T-cell (primary cell): ENCODE results near the gene MED26. TPM values are rescaled to one million over a fixed set of nuclear protein-coding genes. Genes with fewer than 3 reads are reported as not detected.

Experiments used
- ATAC-seq, 4 experiments: fragments of 200-7000 bp in 3 of 4; fragments of 150-1000 bp in 1 of 4; cut with Tn5 transposase; replicated peaks in 1 of 4; 1 replicate in 3 of 4; 2 replicates in 1 of 4; pipeline ENCODE4 v1.10.0; 2021; ENCODE audit warnings: moderate library complexity in 3 of 4, mild to moderate bottlenecking in 2 of 4, moderate number of reproducible peaks in 1 of 4
- CTCF ChIA-PET, 2 donors: fragments of 300-600 bp; sonication (Branson Sonifier 250); formaldehyde crosslinking; loops; one replicate each; lab custom pipeline; 2022; ENCODE audit warnings: antibody characterized with exemption in 2 of 2; lab: Charles Lee
- POLR2A ChIA-PET, 2 donors: fragments of 300-600 bp; sonication (Branson Sonifier 250); formaldehyde crosslinking; loops; one replicate each; lab custom pipeline; 2022; ENCODE audit warnings: antibody characterized with exemption in 2 of 2; lab: Charles Lee
- DNase-seq, 35 experiments: peaks; one replicate each; pipeline versions ENCODE4 v3.0.0 to v3.0.0-alpha.2; 2013 to 2023
- H3K27ac ChIP-seq: one replicate; pipeline ENCODE4 v1.5.1; 2013; ENCODE audit warnings: low read length
- H3K27me3 ChIP-seq, 2 experiments: replicated peaks in 1 of 2; 1 replicate in 1 of 2; 2 replicates in 1 of 2; pipeline versions ENCODE4 v1.6.1 to v1.7.0; 2013; ENCODE audit warnings: low read length in 1 of 2, mixed read lengths in 1 of 2; ENCODE audit not compliant: control insufficient read depth in 2 of 2, insufficient read depth in 2 of 2; ENCODE audit errors: extremely low read depth in 1 of 2
- H3K36me3 ChIP-seq, 2 donors: 1 replicate in 1 of 2; 2 replicates in 1 of 2; pipeline versions ENCODE4 v1.6.1 to v1.7.0; 2013; ENCODE audit warnings: low read length in 1 of 2; ENCODE audit not compliant: control insufficient read depth in 2 of 2, insufficient read depth in 1 of 2; ENCODE audit errors: extremely low read depth in 1 of 2
- H3K4me1 ChIP-seq, 2 experiments: 1 replicate in 1 of 2; 2 replicates in 1 of 2; pipeline versions ENCODE4 v1.6.1 to v1.7.0; 2013; ENCODE audit warnings: low read length in 2 of 2, mixed read lengths in 1 of 2; ENCODE audit not compliant: insufficient read depth in 2 of 2, control insufficient read depth in 1 of 2; ENCODE audit errors: extremely low read depth in 1 of 2
- H3K4me3 ChIP-seq, 2 donors: 1 replicate in 1 of 2; 2 replicates in 1 of 2; pipeline versions ENCODE4 v1.5.1 to v1.7.0; 2013; ENCODE audit warnings: mild to moderate bottlenecking in 2 of 2, low read length in 1 of 2, moderate library complexity in 1 of 2; ENCODE audit not compliant: control insufficient read depth in 1 of 2; ENCODE audit errors: extremely low read depth in 1 of 2
- H3K9me3 ChIP-seq: 2 replicates; pipeline ENCODE4 v1.7.0; 2013
- H3K27ac Mint-ChIP-seq, 2 donors: one replicate each; pipeline ENCODE4 v1.8.0; 2020 to 2021; ENCODE audit warnings: mild to moderate bottlenecking in 2 of 2, mixed read lengths in 2 of 2
- H3K27me3 Mint-ChIP-seq, 2 donors: one replicate each; pipeline ENCODE4 v1.8.0; 2021 to 2022; ENCODE audit warnings: mixed read lengths in 2 of 2
- H3K36me3 Mint-ChIP-seq: one replicate; pipeline ENCODE4 v1.8.0; 2021; ENCODE audit warnings: mixed read lengths
- H3K4me1 Mint-ChIP-seq, 3 donors: one replicate each; pipeline ENCODE4 v1.8.0; 2020 to 2022; ENCODE audit warnings: mixed read lengths in 3 of 3, mild to moderate bottlenecking in 1 of 3
- H3K4me3 Mint-ChIP-seq, 3 donors: one replicate each; pipeline ENCODE4 v1.8.0; 2020 to 2022; ENCODE audit warnings: mild to moderate bottlenecking in 3 of 3, mixed read lengths in 3 of 3, moderate library complexity in 3 of 3
- H3K9me3 Mint-ChIP-seq, 3 donors: one replicate each; pipeline ENCODE4 v1.8.0; 2020 to 2022; ENCODE audit warnings: mixed read lengths in 3 of 3
- WGBS: methylation state at CpG from one replicate; pipeline ENCODE4 v1.1.5; 2013; ENCODE audit warnings: missing lambda C conversion rate; ENCODE audit not compliant: insufficient coverage; 5-methylcytosine and 5-hydroxymethylcytosine counted together
- total RNA-seq, 35 experiments: library from RNA in 6 of 35; stranded (reverse) in 6 of 35; fragments of 120-200 nt in 1 of 35; gene quantifications; one replicate each; pipeline versions ENCODE4 v1.2.1 to v1.2.4 and lab custom pipeline; 2013 to 2026

MED26 gene
- total RNA-seq, 5 donors from 2014 or later (not counting 1 experiment from before 2014, with no cell fraction given) = 14.7 to 42.0 (median 21.1) TPM

DNA sequence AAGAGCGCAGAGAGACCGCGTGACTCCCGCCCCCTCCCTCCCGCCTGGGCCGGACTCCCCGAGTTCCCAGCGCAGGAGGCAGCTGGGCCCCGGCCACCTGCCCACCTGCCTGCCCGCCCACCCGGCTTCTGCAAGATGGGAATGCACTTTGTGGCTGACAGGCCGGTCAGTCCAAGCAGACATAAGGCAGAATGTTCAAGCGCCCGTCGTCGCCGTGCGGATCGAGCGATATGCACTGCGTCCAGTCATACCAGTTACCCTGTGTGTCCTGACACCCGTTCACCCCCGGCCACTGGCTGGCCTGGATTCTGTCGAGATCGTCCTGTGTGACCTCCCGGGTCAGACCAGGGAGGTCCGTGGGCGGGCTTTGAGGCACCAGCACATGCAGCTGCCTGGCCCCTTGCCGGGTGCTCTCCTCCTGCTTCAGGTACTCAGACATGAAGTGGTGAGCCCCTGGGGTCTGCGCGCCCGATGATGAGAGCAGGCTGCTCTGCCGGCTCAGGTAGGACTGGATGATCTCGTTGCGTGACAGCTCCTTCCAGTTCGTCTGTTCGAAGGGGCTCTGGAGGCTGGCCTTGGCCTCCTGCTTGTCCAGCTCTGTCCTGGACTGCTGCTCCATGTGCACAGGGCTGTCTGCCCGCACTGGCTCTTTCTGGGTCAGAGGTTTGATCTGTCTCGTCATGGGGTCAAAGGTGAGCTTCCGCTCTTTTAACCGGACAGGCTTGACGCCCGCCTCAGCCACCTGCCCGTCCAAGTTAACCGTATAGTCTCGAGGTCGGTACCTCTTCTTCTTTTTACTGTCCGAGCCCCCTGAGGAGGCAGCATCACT lies 51.9 kb downstream of the MED26 start:
- Histone ChIP-seq H3K4me1 (peaks cover 19 to 52% of the 10 kb centered on the region in 2 experiments), H3K36me3 (peaks cover 8 to 46% of the 10 kb centered on the region in 2 donors), H3K27me3 (no peaks in the 10 kb centered on the region), H3K4me3 (no peak overlapping the region), H3K9me3 (no peaks in the 10 kb centered on the region), H3K27ac (no peak overlapping the region)
- POLR2A ChIA-PET = no interaction called here
- WGBS = 94% methylated on average over 48 of the region's 48 CpGs
- H3K36me3 Mint-ChIP-seq = peaks cover 19% of the 10 kb centered on the region
- H3K27me3 Mint-ChIP-seq = no peaks in the 10 kb centered on the region
- DNase-seq (no peak), ATAC-seq (no peak)
- peaks cover 57 to 65% (median 63%) of the 10 kb centered on the region in 3 donors for H3K4me1 Mint-ChIP-seq
- H3K27ac Mint-ChIP-seq = no peak overlapping the region
- no peak overlapping the region for H3K4me3 Mint-ChIP-seq
- no peaks in the 10 kb centered on the region for H3K9me3 Mint-ChIP-seq
- CTCF ChIA-PET = no interaction called here

DNA sequence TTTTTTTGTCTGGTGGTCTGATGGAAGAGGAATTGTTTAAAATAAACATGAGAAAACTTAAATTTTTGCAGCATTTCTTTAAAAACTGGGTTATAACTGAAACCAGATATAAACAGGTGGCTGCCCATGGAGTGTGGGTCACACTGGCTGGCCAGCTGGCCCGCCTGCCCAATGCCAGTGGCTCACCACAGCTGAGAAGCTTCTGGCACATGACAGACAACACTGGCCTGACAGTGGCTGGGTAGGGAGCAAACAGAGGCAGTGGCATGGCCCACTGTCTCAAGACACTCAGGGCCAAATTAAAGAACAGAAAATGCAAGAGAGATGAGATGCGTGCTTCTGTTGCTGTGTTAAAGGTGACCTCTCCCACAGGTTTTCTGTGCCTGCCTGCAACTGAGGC lies 52.7 kb downstream of the MED26 start:
- WGBS = 84% methylated on average over 2 of the region's 2 CpGs
- Histone ChIP-seq H3K9me3 (no peaks in the 10 kb centered on the region), H3K4me3 (no peak overlapping the region), H3K36me3 (peaks cover 8 to 48% of the 10 kb centered on the region in 2 donors), H3K27ac (no peak overlapping the region), H3K27me3 (no peaks in the 10 kb centered on the region), H3K4me1 (peaks cover 19 to 53% of the 10 kb centered on the region in 2 experiments)
- Mint-ChIP-seq H3K4me3 (peak overlapping the region in 1 of 3 donors; percentile 90), H3K27me3 (no peaks in the 10 kb centered on the region), H3K4me1 (peaks cover 57 to 70% (median 67%) of the 10 kb centered on the region in 3 donors), H3K36me3 (peaks cover 19% of the 10 kb centered on the region), H3K27ac (peak overlapping the region in 1 of 2 donors; percentile 53), H3K9me3 (no peaks in the 10 kb centered on the region)
- DNase-seq = no peak
- CTCF ChIA-PET = no interaction called here
- POLR2A ChIA-PET = no interaction called here
- no peak for ATAC-seq

DNA sequence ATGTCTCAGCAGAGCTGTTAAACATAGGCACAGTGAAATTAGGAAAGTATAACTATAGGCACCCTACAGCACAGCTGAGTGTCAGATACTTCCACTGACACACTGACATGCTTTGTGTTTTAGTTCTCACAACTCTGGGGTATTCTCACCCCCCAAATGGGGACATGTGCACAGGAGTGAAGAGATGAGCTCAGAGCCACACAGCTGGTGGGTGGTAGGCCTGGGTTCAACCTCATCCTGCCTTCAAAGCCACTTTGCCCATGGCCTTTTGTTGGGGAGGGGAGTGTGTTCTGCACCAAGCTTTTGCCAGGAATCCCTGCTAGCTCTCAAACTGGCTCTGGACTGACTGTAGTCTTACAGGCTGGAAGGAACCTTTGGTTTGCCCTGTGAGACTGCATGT lies 54.1 kb downstream of the MED26 start:
- Histone ChIP-seq H3K4me3 (peak overlapping the region in 1 of 2 donors; percentile 93), H3K9me3 (no peaks in the 10 kb centered on the region), H3K27ac (peak overlapping the region; percentile 95), H3K4me1 (peaks cover 19 to 62% of the 10 kb centered on the region in 2 experiments), H3K36me3 (peaks cover 8 to 52% of the 10 kb centered on the region in 2 donors), H3K27me3 (no peaks in the 10 kb centered on the region)
- no peaks in the 10 kb centered on the region for H3K27me3 Mint-ChIP-seq
- ChIA-PET POLR2A (interaction anchor here (0.6 to 0.9 kb wide), 3 partner anchors 8 to 15 kb away, joined by 3 read pairs; no protein-coding TSS in a partner anchor), CTCF (interaction anchor here in 1 of 2 donors (1.4 kb wide), 1 partner anchor 10 kb away, joined by 11 read pairs; no protein-coding TSS in a partner anchor)
- no peak for ATAC-seq
- peaks cover 20% of the 10 kb centered on the region for H3K36me3 Mint-ChIP-seq
- H3K4me1 Mint-ChIP-seq = peaks cover 55 to 68% (median 66%) of the 10 kb centered on the region in 3 donors
- no peaks in the 10 kb centered on the region for H3K9me3 Mint-ChIP-seq
- no peak for DNase-seq
- peak overlapping the region; percentile 76 to 94 for H3K27ac Mint-ChIP-seq
- peak overlapping the region; percentile 90 to 98 (median 92) for H3K4me3 Mint-ChIP-seq

DNA sequence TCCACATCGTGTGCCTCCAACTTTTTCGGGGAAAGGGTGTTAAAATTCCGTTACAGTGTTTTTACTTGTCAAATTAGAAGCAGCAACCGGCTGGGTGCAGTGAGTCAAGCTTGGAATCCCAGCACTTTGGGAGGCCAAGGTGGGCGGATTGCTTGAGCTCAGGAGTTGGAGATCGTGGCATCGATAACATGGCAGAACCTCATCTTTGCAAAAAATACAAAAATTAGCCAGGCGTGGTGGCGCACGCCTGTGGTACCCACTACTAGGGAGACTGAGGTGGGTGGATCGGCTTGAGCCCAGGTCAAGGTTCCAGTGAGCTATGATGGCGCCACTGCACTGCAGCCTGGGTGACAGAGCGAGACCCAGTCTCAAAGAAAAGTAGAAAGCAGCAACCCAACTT lies 54.7 kb downstream of the MED26 start:
- peaks cover 16% of the 10 kb centered on the region for H3K36me3 Mint-ChIP-seq
- Histone ChIP-seq H3K4me1 (peaks cover 19 to 62% of the 10 kb centered on the region in 2 experiments), H3K27me3 (no peaks in the 10 kb centered on the region), H3K36me3 (peaks cover 8 to 48% of the 10 kb centered on the region in 2 donors), H3K9me3 (no peaks in the 10 kb centered on the region), H3K27ac (peak overlapping the region; percentile 95), H3K4me3 (peak overlapping the region; percentile 93 to 99)
- CTCF ChIA-PET = interaction anchor here in 1 of 2 donors (1.4 kb wide), 1 partner anchor 11 kb away, joined by 11 read pairs; no protein-coding TSS in a partner anchor
- H3K27me3 Mint-ChIP-seq = no peaks in the 10 kb centered on the region
- 57% methylated on average over 7 of the region's 13 CpGs for WGBS
- no peaks in the 10 kb centered on the region for H3K9me3 Mint-ChIP-seq
- H3K4me1 Mint-ChIP-seq = peaks cover 56 to 66% (median 62%) of the 10 kb centered on the region in 3 donors
- peak overlapping the region; percentile 94 to 99 for H3K27ac Mint-ChIP-seq
- POLR2A ChIA-PET = interaction anchor here in 1 of 2 donors (0.9 kb wide), 1 partner anchor 11 kb away, joined by 3 read pairs; no protein-coding TSS in a partner anchor
- peak overlapping the region; percentile 90 to 98 (median 92) for H3K4me3 Mint-ChIP-seq
- no peak for ATAC-seq
- no peak for DNase-seq

DNA sequence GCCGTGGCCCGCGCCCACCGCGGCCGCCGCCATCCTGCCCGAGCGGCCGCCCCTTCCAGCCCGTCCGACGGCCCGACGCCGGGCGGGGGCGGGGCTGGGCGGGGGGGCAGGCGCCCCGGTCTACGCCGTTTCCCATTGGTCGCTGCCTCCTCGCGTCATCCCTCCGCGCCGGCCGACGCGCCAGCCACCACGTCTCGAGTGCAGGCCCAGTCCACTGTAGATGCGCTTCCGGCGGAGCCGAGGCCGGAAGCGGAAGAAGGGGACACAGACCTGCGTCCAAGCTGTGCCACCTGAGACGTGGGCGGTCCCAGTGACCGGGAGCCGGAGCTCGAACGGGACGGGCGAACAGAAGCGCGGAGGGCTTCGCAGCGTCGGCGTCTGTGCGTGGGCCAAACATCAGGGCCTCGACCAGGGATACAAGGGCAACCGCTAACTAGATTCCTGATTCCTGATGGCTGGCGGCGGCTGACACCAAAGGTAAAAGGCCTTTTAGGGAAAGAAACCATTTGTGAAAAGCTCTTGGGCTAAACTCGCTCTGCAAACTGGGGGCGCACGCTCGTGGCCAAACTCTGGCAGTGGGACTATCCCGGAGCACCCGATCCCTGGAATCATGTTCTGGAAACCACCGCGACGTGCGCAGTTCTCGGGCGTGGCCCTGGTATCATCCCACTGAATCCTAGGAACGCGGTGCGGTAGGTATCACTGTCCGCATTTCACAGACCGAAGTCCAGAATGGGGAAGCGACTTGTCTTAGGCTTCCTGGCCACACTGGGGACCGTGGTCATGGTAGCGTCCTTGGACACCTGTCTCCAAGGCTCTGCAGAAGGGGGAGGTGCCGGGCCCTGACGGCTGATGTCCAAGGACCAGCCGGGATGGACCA lies 55.4 kb downstream of the MED26 start, which contains the start of gene SLC35E1:
Gene SLC35E1 (minus strand): TSS at position 84 of the 880 bp plus-strand sequence. CDS start 51 bp downstream, at position 33.
- DNase-seq = peak; percentile 77 to 96 (median 86)
- no peaks in the 10 kb centered on the region for H3K9me3 ChIP-seq
- peaks cover 19 to 69% of the 10 kb centered on the region in 2 experiments for H3K4me1 ChIP-seq
- Mint-ChIP-seq H3K4me3 (peak within 1 kb of the TSS; percentile 90 to 98 (median 92)), H3K27me3 (no peaks in the 10 kb centered on the region), H3K4me1 (peaks cover 55 to 70% (median 64%) of the 10 kb centered on the region in 3 donors), H3K36me3 (peaks cover 17% of the 10 kb centered on the region), H3K9me3 (no peaks in the 10 kb centered on the region), H3K27ac (peak within 1 kb of the TSS; percentile 94 to 99)
- peak; percentile 91 to 93 (median 92) for ATAC-seq
- ChIA-PET CTCF (no interaction called here), POLR2A (no interaction called here)
- H3K36me3 ChIP-seq = peaks cover 8 to 44% of the 10 kb centered on the region in 2 donors
- peak within 1 kb of the TSS; percentile 95 for H3K27ac ChIP-seq
- under 1% methylated on average over 82 of the region's 83 CpGs for WGBS
- no peaks in the 10 kb centered on the region for H3K27me3 ChIP-seq
- peak within 1 kb of the TSS; percentile 93 to 99 for H3K4me3 ChIP-seq
